B cell (primary cell): ENCODE results near the gene GDF2. TPM values are rescaled to one million over a fixed set of nuclear protein-coding genes. Genes with fewer than 3 reads are reported as not detected.

Experiments
- ATAC-seq: fragments of 200-7000 bp; cut with Tn5 transposase; one replicate; pipeline ENCODE4 v1.10.0; 2021; ENCODE audit warnings: low read depth, mild to moderate bottlenecking, moderate number of reproducible peaks, moderate library complexity
- CTCF ChIA-PET: fragments of 350-600 bp; sonication (Branson Sonifier 250); formaldehyde crosslinking; loops from one replicate; lab custom pipeline; 2021; ENCODE audit warnings: antibody characterized with exemption, inconsistent platforms; lab: Charles Lee
- POLR2A ChIA-PET: fragments of 350-600 bp; sonication (Branson Sonifier 250); formaldehyde crosslinking; loops from one replicate; lab custom pipeline; 2021; ENCODE audit warnings: antibody characterized with exemption; lab: Charles Lee
- DNase-seq: peaks from one replicate; pipeline ENCODE4 v3.0.0; 2013
- H2AFZ ChIP-seq: 2 replicates; pipeline ENCODE4 v1.6.1; 2012; ENCODE audit warnings: mild to moderate bottlenecking, low read depth, low read length; ENCODE audit not compliant: insufficient read depth, poor library complexity, severe bottlenecking
- H3K27ac ChIP-seq, 2 donors: 1 replicate in 1 of 2; 2 replicates in 1 of 2; pipeline ENCODE4 v1.5.1; 2012 to 2013; ENCODE audit warnings: low read length in 2 of 2, mild to moderate bottlenecking in 2 of 2, moderate library complexity in 1 of 2
- H3K27me3 ChIP-seq, 4 experiments: fragments of 200-600 bp in 1 of 4; sonication (generic) in 1 of 4; replicated peaks in 1 of 4; 1 replicate in 2 of 4; 2 replicates in 2 of 4; pipeline versions ENCODE4 v1.6.1 to v1.7.0; 2013 to 2016; ENCODE audit warnings: low read length in 3 of 4, mild to moderate bottlenecking in 2 of 4, mixed read lengths in 1 of 4, moderate library complexity in 1 of 4; ENCODE audit not compliant: insufficient read depth in 4 of 4, control insufficient read depth in 3 of 4; ENCODE audit errors: control extremely low read depth in 1 of 4
- H3K36me3 ChIP-seq, 2 experiments: replicated peaks in 1 of 2; 1 replicate in 1 of 2; 2 replicates in 1 of 2; pipeline versions ENCODE4 v1.6.1 to v1.7.1; 2013; ENCODE audit warnings: low read length in 1 of 2; ENCODE audit not compliant: insufficient read depth in 2 of 2, control insufficient read depth in 1 of 2; ENCODE audit errors: control extremely low read depth in 1 of 2, extremely low read depth in 1 of 2
- H3K4me1 ChIP-seq, 2 donors: fragments of 200-600 bp in 1 of 2; sonication (generic) in 1 of 2; 1 replicate in 1 of 2; 2 replicates in 1 of 2; pipeline versions ENCODE4 v1.5.1 to v1.6.1; 2013 to 2017; ENCODE audit warnings: low read length in 2 of 2; ENCODE audit not compliant: control insufficient read depth in 2 of 2, insufficient read depth in 2 of 2
- H3K4me2 ChIP-seq: replicated peaks from 2 replicates; pipeline ENCODE3; 2012; ENCODE audit warnings: mild to moderate bottlenecking, low read depth, low read length; ENCODE audit not compliant: poor library complexity, severe bottlenecking
- H3K4me3 ChIP-seq, 5 experiments: fragments of 200-600 bp in 1 of 5; sonication (generic) in 1 of 5; 1 replicate in 3 of 5; 2 replicates in 2 of 5; pipeline versions ENCODE4 v1.5.1 to v1.7.0; 2011 to 2016; ENCODE audit warnings: low read length in 4 of 5, mild to moderate bottlenecking in 4 of 5, low read depth in 2 of 5, control low read depth in 1 of 5, moderate library complexity in 1 of 5; ENCODE audit not compliant: insufficient read depth in 1 of 5; ENCODE audit errors: control extremely low read depth in 1 of 5, extremely low read depth in 1 of 5
- H3K79me2 ChIP-seq: fragments of 200-600 bp; sonication (generic); one replicate; pipeline ENCODE4 v1.6.0; 2016; ENCODE audit warnings: low read length; ENCODE audit not compliant: control insufficient read depth, insufficient read depth
- H3K9ac ChIP-seq: fragments of 200-600 bp; sonication (generic); 2 replicates; pipeline ENCODE4 v1.6.1; 2017; ENCODE audit warnings: mild to moderate bottlenecking, low read length, moderate library complexity
- H3K9me3 ChIP-seq, 3 donors: one replicate each; pipeline versions ENCODE4 v1.6.1 to v1.7.1; 2013; ENCODE audit warnings: low read length in 2 of 3; ENCODE audit not compliant: control insufficient read depth in 2 of 3, insufficient read depth in 1 of 3; ENCODE audit errors: control extremely low read depth in 1 of 3
- H4K20me1 ChIP-seq: 2 replicates; pipeline ENCODE4 v1.6.0; 2012; ENCODE audit warnings: mild to moderate bottlenecking, low read length; ENCODE audit not compliant: insufficient read depth, control insufficient read depth, poor library complexity, severe bottlenecking
- H3K27ac Mint-ChIP-seq: one replicate; pipeline ENCODE4 v1.8.0; 2021; ENCODE audit warnings: mixed read lengths
- H3K27me3 Mint-ChIP-seq: one replicate; pipeline ENCODE4 v1.8.0; 2021; ENCODE audit warnings: mixed read lengths
- H3K4me1 Mint-ChIP-seq: one replicate; pipeline ENCODE4 v1.8.0; 2021; ENCODE audit warnings: mixed read lengths
- H3K4me3 Mint-ChIP-seq: one replicate; pipeline ENCODE4 v1.8.0; 2021; ENCODE audit warnings: mixed read lengths
- H3K9me3 Mint-ChIP-seq: one replicate; pipeline ENCODE4 v1.8.0; 2022; ENCODE audit warnings: mixed read lengths; ENCODE audit not compliant: insufficient read depth
- EZH2 ChIP-seq: IDR thresholded peaks from 2 replicates; pipeline ENCODE4 v1.6.1; 2012; ENCODE audit warnings: borderline replicate concordance, low read depth, mild to moderate bottlenecking, moderate library complexity, low read length; ENCODE audit not compliant: insufficient read depth, poor library complexity, severe bottlenecking
- WGBS: methylation state at CpG from one replicate; pipeline ENCODE4 v1.1.5; 2013; ENCODE audit warnings: missing lambda C conversion rate; ENCODE audit not compliant: insufficient coverage; 5-methylcytosine and 5-hydroxymethylcytosine counted together
- intact Hi-C: fragments of 100-400 bp; cut with micrococcal nuclease; formaldehyde crosslinking; loops from one replicate; pipeline ENCODE4 v1.10.0; 2022
- polyA plus RNA-seq: library from polyadenylated mRNA; depleted of rRNA; stranded (reverse); fragments of >200 nt; gene quantifications from 2 replicates; pipeline ENCODE4 v1.2.3, GENCODE V29; 2012
- total RNA-seq, 2 donors: library from RNA; stranded (reverse); fragments of 120-200 nt in 1 of 2; gene quantifications; 1 replicate in 1 of 2; 2 replicates in 1 of 2; pipeline versions ENCODE4 v1.2.3 to v1.2.4, GENCODE V29; 2013 to 2022
- TF ChIP-seq, protein P1 (sequence below): fragments of 200-600 bp; IDR thresholded peaks from one replicate; pipeline ENCODE4 v1.8.0; 2022; ENCODE audit warnings: antibody characterized with exemption, mild to moderate bottlenecking

GDF2 gene
- total and polyA plus RNA-seq, 2 donors (not counting 1 experiment from before 2014, with no cell fraction given), result not detected

DNA sequence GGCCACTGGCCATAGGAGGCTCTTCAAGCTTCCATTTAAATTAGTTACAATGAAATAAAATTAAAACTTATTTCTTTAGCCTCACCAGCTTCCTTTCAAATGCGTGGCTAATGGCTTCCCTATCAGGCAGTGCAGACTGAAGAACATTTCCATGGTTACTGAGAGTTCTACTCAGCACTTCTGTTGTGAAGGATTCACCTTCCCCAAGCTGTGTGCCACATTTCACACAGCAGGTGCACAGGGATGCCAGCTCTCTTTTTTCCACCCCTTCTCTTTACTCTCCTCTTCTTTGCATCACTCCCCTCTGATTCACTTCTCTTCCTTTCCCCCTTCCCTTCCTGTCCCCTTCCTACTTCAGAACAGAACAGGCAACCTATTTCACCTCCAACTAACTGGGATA is 833 bp downstream of the GDF2 start:
- no peak overlapping the region for H3K9ac ChIP-seq
- H3K27ac Mint-ChIP-seq, result no peak overlapping the region
- H3K36me3 ChIP-seq, result no peaks in the 10 kb centered on the region
- intact Hi-C loops, result no loop called here
- peaks cover 8% of the 10 kb centered on the region for H3K27me3 Mint-ChIP-seq
- H3K4me2 ChIP-seq, result no peak overlapping the region
- no peaks in the 10 kb centered on the region for H3K4me1 ChIP-seq
- H3K4me3 Mint-ChIP-seq, result no peak overlapping the region
- H3K9me3 Mint-ChIP-seq, result no peaks in the 10 kb centered on the region
- H3K4me3 ChIP-seq, result no peak overlapping the region
- POLR2A ChIA-PET, result no interaction called here
- CTCF ChIA-PET, result interaction anchor here (0.8 to 1.2 kb wide), 2 partner anchors 11 to 299 kb away, joined by 4 read pairs; no protein-coding TSS in a partner anchor
- TF ChIP-seq, protein P1, sequence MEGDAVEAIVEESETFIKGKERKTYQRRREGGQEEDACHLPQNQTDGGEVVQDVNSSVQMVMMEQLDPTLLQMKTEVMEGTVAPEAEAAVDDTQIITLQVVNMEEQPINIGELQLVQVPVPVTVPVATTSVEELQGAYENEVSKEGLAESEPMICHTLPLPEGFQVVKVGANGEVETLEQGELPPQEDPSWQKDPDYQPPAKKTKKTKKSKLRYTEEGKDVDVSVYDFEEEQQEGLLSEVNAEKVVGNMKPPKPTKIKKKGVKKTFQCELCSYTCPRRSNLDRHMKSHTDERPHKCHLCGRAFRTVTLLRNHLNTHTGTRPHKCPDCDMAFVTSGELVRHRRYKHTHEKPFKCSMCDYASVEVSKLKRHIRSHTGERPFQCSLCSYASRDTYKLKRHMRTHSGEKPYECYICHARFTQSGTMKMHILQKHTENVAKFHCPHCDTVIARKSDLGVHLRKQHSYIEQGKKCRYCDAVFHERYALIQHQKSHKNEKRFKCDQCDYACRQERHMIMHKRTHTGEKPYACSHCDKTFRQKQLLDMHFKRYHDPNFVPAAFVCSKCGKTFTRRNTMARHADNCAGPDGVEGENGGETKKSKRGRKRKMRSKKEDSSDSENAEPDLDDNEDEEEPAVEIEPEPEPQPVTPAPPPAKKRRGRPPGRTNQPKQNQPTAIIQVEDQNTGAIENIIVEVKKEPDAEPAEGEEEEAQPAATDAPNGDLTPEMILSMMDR, result no peak
- TF ChIP-seq EZH2, result no peak
- ATAC-seq (no peak), DNase-seq (no peak)
- no peaks in the 10 kb centered on the region for H3K79me2 ChIP-seq
- no peak overlapping the region for H2AFZ ChIP-seq
- H3K27me3 ChIP-seq, result no peaks in the 10 kb centered on the region
- H3K27ac ChIP-seq, result no peak overlapping the region
- no peaks in the 10 kb centered on the region for H3K4me1 Mint-ChIP-seq
- no CpG with 5 or more reads among the region's 1 CpG for WGBS
- H3K9me3 ChIP-seq, result peaks cover 0 to 2% (median 0%) of the 10 kb centered on the region in 3 donors
- no peaks in the 10 kb centered on the region for H4K20me1 ChIP-seq

DNA sequence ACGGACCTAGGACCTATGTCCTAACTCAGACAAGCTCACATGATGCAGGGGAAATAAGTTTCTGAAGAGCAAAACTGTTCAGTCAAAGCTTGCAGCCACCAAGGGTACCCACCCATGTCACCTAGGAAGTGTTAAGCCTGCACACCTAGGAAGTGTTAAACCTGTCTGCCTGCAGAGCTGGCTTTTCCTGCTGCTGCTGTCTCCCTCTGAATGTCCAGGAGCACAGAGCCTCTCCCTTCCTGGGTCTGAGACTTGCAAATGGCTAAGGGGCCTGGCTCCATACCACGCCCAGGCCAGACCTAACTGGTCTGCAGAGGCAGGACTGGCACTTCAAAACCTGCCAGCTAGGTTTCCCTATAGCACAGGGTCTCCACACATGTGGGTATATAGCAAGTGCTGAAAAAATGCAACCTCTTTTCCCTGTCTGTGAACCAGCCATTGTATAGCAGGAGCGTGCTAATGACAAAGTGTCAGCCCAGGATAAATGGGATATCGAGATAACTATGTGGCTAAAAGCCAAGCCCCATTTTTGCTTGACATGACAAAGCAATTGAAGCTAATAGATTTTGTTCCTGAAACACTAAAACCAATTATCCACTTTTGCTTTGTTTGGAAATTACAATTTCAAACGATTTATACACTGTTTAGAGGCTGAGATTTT is 1.5 kb downstream of the GDF2 start:
- Mint-ChIP-seq H3K4me3 (no peak overlapping the region), H3K27ac (no peak overlapping the region), H3K9me3 (no peaks in the 10 kb centered on the region), H3K27me3 (peaks cover 6% of the 10 kb centered on the region), H3K4me1 (no peaks in the 10 kb centered on the region)
- no peak for DNase-seq
- Histone ChIP-seq H2AFZ (no peak overlapping the region), H3K27ac (no peak overlapping the region), H3K27me3 (no peaks in the 10 kb centered on the region), H3K4me2 (no peak overlapping the region), H3K36me3 (no peaks in the 10 kb centered on the region), H3K4me3 (no peak overlapping the region), H4K20me1 (no peaks in the 10 kb centered on the region), H3K9ac (no peak overlapping the region), H3K4me1 (no peaks in the 10 kb centered on the region), H3K79me2 (no peaks in the 10 kb centered on the region), H3K9me3 (peaks cover 0 to 8% (median 0%) of the 10 kb centered on the region in 3 donors)
- ChIA-PET POLR2A (no interaction called here), CTCF (interaction anchor here (0.8 to 1.7 kb wide), 4 partner anchors 8 to 299 kb away, joined by 3 to 4 read pairs (median 4); no protein-coding TSS in a partner anchor)
- no peak for ATAC-seq
- TF ChIP-seq, protein P1, result no peak
- no peak for TF ChIP-seq EZH2
- WGBS, result 92% methylated on average over 3 of the region's 5 CpGs
- intact Hi-C loops, result no loop called here
